ENCODE measurements around the gene GPR139.

GPR139 gene

DNA sequence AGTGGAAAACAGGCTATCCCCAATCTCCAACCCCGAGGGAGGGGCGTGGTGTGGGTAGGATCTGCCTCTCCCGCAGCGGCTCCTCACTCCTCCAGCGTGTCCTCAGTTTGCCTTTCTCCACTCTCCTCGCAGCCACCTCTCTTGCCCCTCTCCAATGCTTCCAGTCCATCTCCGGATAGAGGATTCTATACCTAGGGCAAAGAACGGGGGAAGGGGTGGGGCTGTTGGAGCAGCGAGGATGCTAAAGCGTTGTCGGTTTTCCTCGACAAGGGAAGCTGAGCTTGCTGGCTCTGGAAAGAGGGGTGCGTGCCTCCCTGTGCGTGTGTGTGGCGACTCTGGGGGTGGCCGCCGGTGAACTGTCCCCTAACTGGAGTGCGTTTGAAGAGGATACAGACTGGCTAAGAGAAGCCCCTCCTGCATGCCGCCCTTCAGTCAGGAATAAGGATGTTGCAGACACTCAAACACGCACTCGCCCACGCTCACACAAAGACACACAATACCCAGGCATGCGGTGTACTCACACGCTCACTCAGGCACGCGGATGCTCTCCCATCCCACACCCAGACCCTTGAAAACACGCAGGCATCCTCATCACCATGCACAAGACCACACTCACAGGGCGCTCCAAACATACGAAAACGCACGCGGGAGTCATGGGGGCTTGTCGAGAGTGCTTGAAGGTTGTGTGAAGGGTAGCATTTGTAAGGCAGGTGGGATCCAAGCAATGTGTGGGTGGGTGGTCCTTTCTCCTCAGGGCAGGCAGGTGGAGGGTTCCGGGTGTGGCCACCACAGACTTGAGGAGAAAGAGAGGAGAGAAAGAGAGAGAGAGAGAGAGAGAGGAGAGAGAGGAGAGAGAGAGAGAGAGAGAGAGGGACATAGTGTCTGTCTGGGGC is 655 bp upstream of the GPR139 start:
- H3K36me3 Mint-ChIP-seq: no peaks in the 10 kb centered on the region
- peaks cover 45% of the 10 kb centered on the region for H3K27me3 Mint-ChIP-seq
- H3K4me1 Mint-ChIP-seq: no peaks in the 10 kb centered on the region
- H3K27ac Mint-ChIP-seq: no peak overlapping the region
- no peak overlapping the region for H3K4me3 Mint-ChIP-seq
- no peaks in the 10 kb centered on the region for H3K9me3 Mint-ChIP-seq
- CTCF ChIA-PET: no interaction called here
- DNase-seq: no peak

DNA sequence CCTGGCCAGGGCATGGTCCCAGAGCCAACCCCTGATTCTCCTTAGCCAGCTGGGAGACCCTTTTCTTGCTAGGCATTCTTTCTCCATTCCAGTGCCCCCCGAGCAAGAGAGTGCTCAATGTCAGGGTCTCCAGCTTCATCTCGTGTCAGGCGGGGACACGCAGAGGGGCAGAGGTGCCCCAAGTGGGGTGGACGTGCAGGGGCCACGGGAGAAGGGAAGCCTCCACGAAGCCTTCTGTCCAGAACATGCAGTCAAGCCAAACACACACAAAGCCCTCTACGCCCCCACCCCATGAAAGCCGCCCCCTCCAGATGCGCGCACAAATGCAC is 852 bp downstream of the GPR139 start:
- Mint-ChIP-seq H3K9me3 (peaks cover 2% of the 10 kb centered on the region), H3K27ac (no peak overlapping the region), H3K27me3 (peaks cover 45% of the 10 kb centered on the region), H3K36me3 (no peaks in the 10 kb centered on the region), H3K4me1 (no peaks in the 10 kb centered on the region), H3K4me3 (no peak overlapping the region)
- DNase-seq: no peak
- CTCF ChIA-PET: no interaction called here

DNA sequence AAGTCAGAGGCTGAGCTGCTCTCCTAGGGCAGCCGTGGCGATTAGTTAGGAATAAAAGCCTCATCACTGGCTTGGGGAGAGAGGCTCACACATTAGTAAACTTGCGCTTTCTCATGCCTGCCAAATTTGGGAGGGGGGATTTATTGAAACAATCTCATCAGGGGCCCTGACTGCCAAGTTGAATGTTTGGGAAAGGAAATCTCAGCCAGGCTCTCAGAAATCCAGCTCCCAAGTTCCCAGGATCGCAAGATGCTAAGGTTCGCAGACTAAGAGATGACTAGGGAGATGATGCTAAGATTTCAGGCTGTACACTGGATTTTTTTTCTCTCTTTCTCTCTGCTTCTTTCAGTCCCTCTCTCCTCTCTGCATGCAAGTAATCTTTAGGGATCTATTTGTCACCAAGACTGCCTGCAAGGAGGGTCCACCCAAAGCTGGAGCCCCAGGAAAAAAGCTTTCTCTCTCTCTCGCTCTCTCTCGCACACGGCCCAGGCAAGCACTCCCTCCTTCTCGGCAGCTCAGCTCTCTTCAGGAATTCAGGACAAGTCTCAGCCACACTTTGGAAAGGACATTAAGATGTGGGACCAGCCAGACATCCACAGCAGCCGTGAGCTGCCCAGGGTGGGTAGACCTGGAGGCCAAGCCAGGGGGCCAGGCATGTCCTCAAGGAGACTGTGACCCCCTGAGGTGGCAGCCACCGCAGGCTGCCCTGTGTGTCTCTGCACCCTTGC is 1.4 kb downstream of the GPR139 start:
- CTCF ChIA-PET: no interaction called here
- H3K27ac Mint-ChIP-seq: no peak overlapping the region
- no peak overlapping the region for H3K4me3 Mint-ChIP-seq
- H3K9me3 Mint-ChIP-seq: peaks cover 2% of the 10 kb centered on the region
- no peaks in the 10 kb centered on the region for H3K36me3 Mint-ChIP-seq
- DNase-seq: no peak
- H3K27me3 Mint-ChIP-seq: peaks cover 45% of the 10 kb centered on the region
- no peaks in the 10 kb centered on the region for H3K4me1 Mint-ChIP-seq

DNA sequence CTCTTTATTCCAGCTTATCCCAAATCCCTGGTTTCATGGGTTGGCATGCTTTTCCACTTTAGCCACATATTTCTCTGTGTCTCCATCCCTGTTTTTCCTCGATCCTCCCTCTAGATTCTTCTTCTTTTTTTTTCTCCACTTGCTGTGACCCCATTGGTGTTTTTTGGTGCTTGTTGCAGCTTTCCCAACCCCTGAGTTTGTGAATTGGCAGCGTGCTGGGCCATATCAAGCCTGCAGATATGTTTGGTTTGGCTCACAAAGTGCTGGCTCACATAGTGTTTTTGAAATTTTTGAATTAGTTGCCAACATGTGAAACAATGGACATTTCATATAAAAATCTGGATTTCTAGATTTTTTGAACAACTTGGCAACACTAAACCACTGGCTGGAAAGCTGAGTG is 8.8 kb downstream of the GPR139 start:
- no peaks in the 10 kb centered on the region for H3K36me3 Mint-ChIP-seq

DNA sequence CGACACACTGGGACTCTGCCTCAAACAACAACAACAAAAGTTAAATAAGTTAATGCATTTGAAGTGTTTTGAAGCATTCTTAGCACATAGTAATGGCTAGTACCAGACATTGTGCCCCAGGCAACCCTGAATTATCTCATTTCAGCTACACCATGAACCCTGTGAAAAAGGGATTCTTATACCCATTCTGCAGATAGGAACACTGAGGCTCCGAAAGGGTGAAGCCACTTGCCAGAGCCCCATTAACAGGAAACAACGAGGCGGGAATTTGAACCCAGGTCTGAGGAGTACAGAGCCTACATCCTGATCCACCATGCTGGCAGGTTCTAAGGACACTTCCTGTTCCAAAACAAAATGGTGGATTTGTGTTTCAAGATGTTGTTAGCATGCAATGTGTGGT is 9.2 kb downstream of the GPR139 start:
- Mint-ChIP-seq H3K9me3 (peaks cover 8% of the 10 kb centered on the region), H3K27ac (no peak overlapping the region), H3K4me3 (no peak overlapping the region), H3K36me3 (no peaks in the 10 kb centered on the region), H3K27me3 (no peaks in the 10 kb centered on the region), H3K4me1 (no peaks in the 10 kb centered on the region)
- no peak for DNase-seq
- CTCF ChIA-PET: no interaction called here

More for the DNA sequence above, 8.8 kb downstream of the GPR139 start:
- CTCF ChIA-PET: no interaction called here
- Mint-ChIP-seq H3K27me3 (no peaks in the 10 kb centered on the region), H3K4me1 (no peaks in the 10 kb centered on the region), H3K27ac (no peak overlapping the region), H3K9me3 (peaks cover 8% of the 10 kb centered on the region), H3K4me3 (no peak overlapping the region)
- no peak for DNase-seq

DNA sequence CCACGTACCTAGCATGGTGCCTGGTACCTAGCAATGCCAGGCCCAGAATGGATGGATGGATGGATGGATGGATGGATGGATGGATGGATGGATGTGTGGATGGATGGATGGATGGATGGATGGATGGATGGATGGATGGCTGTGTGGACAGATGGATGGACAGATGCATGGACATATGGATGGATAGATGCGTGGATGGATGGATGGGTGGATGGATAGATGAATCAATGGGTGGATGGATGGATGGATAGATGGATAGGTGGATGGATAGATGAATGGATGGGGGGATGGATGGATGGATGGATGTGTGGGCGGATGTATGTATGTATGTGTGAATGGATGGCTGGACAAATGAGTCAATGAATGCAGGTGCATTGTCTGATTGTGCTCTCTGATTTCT is 12.6 kb downstream of the GPR139 start:
- CTCF ChIA-PET: no interaction called here
- Mint-ChIP-seq H3K9me3 (peaks cover 2% of the 10 kb centered on the region), H3K36me3 (no peaks in the 10 kb centered on the region), H3K27me3 (no peaks in the 10 kb centered on the region), H3K4me1 (no peaks in the 10 kb centered on the region), H3K27ac (no peak overlapping the region), H3K4me3 (no peak overlapping the region)
- DNase-seq: no peak

DNA sequence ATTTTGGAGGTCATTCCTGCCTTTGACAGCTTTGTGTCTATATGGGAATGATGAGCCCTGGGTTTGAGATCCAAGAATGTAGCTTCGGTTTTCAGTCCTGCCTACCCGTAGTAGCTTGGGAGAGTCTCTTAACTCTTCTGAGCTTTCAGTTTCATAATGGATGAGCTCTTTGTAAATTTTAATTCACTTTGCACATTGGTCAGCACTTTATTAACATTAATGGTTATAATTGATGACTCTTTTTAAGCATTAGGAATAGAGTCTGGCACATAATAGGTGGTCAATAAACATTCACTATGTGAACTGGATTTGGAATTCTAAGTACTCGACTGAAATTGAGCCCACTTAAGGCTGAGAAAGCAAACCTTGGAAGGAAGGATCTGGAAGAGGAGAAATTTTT is 17.3 kb downstream of the GPR139 start:
- H3K9me3 Mint-ChIP-seq: peaks cover 5% of the 10 kb centered on the region
- DNase-seq: no peak
- no peak overlapping the region for H3K27ac Mint-ChIP-seq
- no peak overlapping the region for H3K4me3 Mint-ChIP-seq
- CTCF ChIA-PET: no interaction called here
- no peaks in the 10 kb centered on the region for H3K27me3 Mint-ChIP-seq
- H3K36me3 Mint-ChIP-seq: no peaks in the 10 kb centered on the region
- H3K4me1 Mint-ChIP-seq: no peaks in the 10 kb centered on the region

DNA sequence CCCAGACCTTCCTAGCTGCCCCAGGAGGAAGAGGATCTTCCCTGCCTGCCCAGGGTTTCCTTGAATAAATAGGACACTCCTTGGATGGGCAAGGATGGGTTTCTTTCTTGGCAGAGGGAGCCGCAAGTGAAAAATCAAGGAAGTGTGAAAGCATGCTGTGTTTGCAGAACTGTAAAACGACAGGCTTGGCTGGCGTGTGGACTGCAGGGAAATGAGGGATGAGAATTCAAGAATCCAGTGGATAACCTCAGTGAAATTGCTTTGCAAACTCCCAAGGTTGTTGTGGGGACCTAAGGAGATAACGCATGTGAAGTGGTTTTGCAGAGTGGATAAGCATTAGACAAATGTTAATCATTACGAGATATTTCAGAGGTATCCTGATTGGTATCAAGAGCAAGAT is 20.4 kb downstream of the GPR139 start:
- CTCF ChIA-PET: no interaction called here
- no peak overlapping the region for H3K4me3 Mint-ChIP-seq
- no peaks in the 10 kb centered on the region for H3K4me1 Mint-ChIP-seq
- no peaks in the 10 kb centered on the region for H3K36me3 Mint-ChIP-seq
- no peaks in the 10 kb centered on the region for H3K27me3 Mint-ChIP-seq
- no peak overlapping the region for H3K27ac Mint-ChIP-seq
- DNase-seq: no peak
- peaks cover 5% of the 10 kb centered on the region for H3K9me3 Mint-ChIP-seq

DNA sequence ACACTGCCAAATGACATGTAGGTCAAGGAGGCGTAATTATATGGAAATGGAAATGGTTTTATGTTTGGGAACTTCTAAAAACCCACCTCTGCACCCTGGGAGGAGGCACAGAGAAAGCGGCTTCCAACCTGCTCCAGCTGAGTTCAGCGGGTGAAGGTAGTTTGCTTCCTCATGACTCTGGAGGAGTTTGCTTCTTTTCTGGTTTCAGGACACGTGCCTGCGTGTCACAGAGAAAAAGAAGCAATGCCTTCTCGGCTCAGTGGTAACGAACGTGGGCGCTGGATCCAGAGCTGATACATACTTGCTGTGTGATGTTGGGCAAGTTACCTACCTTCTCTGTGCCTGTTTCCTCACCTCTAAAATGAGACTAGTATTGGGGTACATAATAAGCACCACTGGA is 22.1 kb downstream of the GPR139 start:
- DNase-seq: no peak
- Mint-ChIP-seq H3K9me3 (peaks cover 5% of the 10 kb centered on the region), H3K27me3 (peaks cover under 1% of the 10 kb centered on the region), H3K36me3 (no peaks in the 10 kb centered on the region), H3K4me1 (no peaks in the 10 kb centered on the region), H3K4me3 (no peak overlapping the region), H3K27ac (no peak overlapping the region)
- CTCF ChIA-PET: no interaction called here

DNA sequence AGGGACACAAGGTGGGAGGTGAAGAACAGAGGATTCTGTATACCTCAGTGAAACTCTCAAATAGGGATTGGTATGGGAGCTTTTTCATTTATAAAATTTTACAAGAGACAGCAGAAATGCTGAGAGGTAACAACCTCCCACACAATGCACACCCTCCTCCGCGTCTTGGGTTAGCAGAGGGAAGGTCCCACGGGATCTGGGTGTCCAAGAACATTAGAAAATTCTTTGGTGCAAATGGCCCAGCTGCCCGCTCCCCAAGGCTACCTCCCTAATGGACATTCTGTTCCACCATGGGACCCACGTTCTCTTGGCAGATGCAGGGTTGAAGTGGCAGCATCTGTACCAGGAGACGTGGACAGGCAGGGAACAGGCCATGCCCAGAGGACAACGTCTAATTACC is 22.5 kb downstream of the GPR139 start:
- H3K36me3 Mint-ChIP-seq: no peaks in the 10 kb centered on the region
- no peak overlapping the region for H3K27ac Mint-ChIP-seq
- peaks cover 5% of the 10 kb centered on the region for H3K9me3 Mint-ChIP-seq
- H3K4me3 Mint-ChIP-seq: no peak overlapping the region
- H3K4me1 Mint-ChIP-seq: no peaks in the 10 kb centered on the region
- H3K27me3 Mint-ChIP-seq: peaks cover 3% of the 10 kb centered on the region
- DNase-seq: no peak
- CTCF ChIA-PET: no interaction called here

DNA sequence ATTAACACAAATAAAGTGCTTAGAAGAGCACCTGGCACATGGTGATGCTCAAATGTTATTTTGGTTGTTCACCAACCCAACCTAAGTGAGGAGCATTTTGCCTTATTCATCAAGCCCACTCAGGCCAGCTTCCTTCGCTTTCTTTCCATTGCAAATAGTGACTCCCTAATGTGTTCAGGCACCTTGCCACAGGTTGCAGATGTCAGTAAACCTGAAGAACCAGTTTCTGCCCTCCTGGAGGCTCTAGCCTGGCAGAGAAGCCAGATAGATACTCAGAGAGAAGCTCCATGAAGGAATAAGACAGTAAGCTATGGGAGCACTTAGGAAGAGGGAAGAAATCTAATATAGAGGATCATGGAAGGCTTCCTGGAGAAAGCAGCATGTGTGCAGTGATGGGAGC is 23.9 kb downstream of the GPR139 start:
- no peak for DNase-seq
- H3K27me3 Mint-ChIP-seq: peaks cover 3% of the 10 kb centered on the region
- H3K36me3 Mint-ChIP-seq: no peaks in the 10 kb centered on the region
- peaks cover 5% of the 10 kb centered on the region for H3K9me3 Mint-ChIP-seq
- no peaks in the 10 kb centered on the region for H3K4me1 Mint-ChIP-seq
- H3K27ac Mint-ChIP-seq: no peak overlapping the region
- H3K4me3 Mint-ChIP-seq: no peak overlapping the region
- CTCF ChIA-PET: no interaction called here

DNA sequence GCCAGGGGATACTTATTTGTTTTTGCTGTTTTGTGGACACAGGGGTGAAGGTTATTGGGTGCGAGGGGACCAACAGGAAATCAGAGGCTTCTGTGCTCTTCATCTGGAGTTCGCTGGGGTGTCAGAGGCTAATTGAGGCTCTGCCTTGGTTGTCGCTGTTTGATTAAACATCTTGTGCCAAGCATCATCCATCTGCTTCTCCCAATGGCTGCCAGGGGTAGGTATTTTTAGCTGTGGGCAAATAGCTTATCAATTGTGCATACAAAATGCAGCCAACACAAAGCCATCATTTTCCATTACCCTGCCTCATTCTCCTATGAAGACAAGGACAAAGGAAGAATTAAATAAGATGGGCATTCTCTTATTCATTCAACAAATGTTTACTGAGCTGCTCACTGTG is 27.8 kb downstream of the GPR139 start:
- Mint-ChIP-seq H3K4me3 (no peak overlapping the region), H3K27ac (no peak overlapping the region), H3K4me1 (no peaks in the 10 kb centered on the region), H3K9me3 (no peaks in the 10 kb centered on the region), H3K36me3 (no peaks in the 10 kb centered on the region), H3K27me3 (peaks cover 3% of the 10 kb centered on the region)
- CTCF ChIA-PET: no interaction called here
- DNase-seq: no peak

DNA sequence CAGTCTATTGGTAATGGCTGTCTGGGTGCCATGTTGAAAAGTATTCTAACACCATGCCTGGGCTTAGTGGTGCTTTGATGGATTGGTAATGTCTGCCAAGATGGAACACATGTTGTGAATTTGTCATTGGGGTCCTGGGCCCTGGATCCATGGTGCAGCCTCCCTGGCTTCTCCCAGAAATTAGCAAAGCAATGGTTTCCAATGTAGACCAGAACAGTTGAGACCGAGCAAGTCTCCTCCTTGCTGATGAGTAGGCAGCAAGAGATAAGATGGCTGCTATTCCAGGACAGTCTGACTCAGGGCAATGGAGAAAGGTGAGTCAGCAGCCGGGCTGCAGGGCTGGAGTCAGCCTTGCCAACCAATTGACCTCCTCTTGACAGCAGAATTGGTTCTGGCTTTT is 30.8 kb downstream of the GPR139 start:
- Mint-ChIP-seq H3K4me3 (no peak overlapping the region), H3K36me3 (no peaks in the 10 kb centered on the region), H3K9me3 (no peaks in the 10 kb centered on the region), H3K27me3 (peaks cover 3% of the 10 kb centered on the region), H3K4me1 (no peaks in the 10 kb centered on the region), H3K27ac (no peak overlapping the region)
- no peak for DNase-seq
- CTCF ChIA-PET: no interaction called here

DNA sequence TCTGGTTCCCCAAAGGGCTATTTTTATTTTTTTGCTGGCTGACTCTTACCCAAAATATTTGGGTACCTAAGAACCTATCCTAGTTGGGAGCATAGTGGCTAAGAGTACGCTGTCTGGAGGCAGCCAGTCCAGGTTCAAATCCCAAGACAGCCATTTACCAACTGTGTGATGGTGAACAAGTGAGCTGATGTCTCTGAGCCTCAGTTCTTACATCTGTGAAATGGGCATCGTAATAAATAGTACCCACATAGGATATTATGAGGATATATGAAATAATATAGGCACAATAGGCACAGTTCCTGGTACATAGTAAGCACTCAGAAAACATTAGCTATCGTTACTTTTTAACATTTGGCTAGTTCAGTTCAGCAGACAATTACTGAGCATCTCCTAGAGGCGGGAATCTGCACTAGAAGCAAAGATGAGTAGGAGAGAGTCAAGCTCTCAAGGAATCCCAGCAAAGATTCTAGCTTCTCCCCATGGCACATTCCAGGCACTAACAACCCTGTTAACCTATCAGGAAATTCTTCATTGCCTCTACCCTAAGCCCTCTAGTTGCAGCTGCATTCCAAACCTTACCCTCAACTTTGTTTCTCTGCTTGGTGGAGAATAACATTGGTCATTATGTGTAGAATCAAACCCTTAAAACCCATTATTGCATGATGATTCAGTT is 31.6 kb downstream of the GPR139 start:
- CTCF ChIA-PET: interaction anchor here (0.6 kb wide), 1 partner anchor 74 kb away, joined by 3 read pairs; no protein-coding TSS in a partner anchor
- no peak overlapping the region for H3K4me3 Mint-ChIP-seq
- no peak for DNase-seq
- no peaks in the 10 kb centered on the region for H3K9me3 Mint-ChIP-seq
- peaks cover 3% of the 10 kb centered on the region for H3K27me3 Mint-ChIP-seq
- H3K4me1 Mint-ChIP-seq: no peaks in the 10 kb centered on the region
- H3K36me3 Mint-ChIP-seq: no peaks in the 10 kb centered on the region
- no peak overlapping the region for H3K27ac Mint-ChIP-seq

DNA sequence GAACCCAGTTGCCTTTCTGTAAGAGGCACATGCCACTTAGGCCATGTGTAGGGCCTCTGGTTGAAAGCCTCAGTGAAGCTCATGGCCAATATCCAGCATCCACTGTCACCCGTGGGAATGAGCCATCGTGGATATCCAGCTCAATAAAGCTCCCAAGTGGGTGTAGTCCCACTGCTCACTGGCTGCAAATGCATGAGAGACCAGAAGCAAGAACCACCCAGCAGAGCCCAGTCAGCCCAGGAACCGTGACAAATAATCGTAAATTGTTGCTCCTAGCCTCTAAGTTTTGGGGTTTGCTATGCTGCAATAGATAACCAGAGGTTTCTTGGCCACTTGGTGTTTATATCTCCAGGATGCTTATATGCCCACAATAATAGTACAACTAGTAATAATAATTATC is 33.7 kb downstream of the GPR139 start:
- Mint-ChIP-seq H3K27me3 (no peaks in the 10 kb centered on the region), H3K36me3 (no peaks in the 10 kb centered on the region), H3K4me1 (no peaks in the 10 kb centered on the region), H3K9me3 (no peaks in the 10 kb centered on the region), H3K27ac (no peak overlapping the region), H3K4me3 (no peak overlapping the region)
- no peak for DNase-seq
- CTCF ChIA-PET: no interaction called here
